Lung (tissue), 12 donors: ENCODE data around the gene RC3H2. TPM values are rescaled to one million over a fixed set of nuclear protein-coding genes. Genes with fewer than 3 reads are reported as not detected.

Experiments
- ATAC-seq: fragments of 200-7000 bp; cut with Tn5 transposase; one replicate; pipeline ENCODE4 v1.9.1; 2020; ENCODE audit warnings: moderate number of reproducible peaks; ENCODE audit not compliant: insufficient read depth, low FRiP score
- DNase-seq, 3 donors: peaks; one replicate each; pipeline ENCODE4 v3.0.0-alpha.2; 2013 to 2017
- H3K27ac ChIP-seq, 2 donors: one replicate each; pipeline ENCODE4 v1.5.1; 2013; ENCODE audit warnings: mild to moderate bottlenecking in 2 of 2, moderate library complexity in 2 of 2, control low read depth in 1 of 2, inconsistent platforms in 1 of 2, low read depth in 1 of 2, low read length in 1 of 2
- H3K27me3 ChIP-seq, 3 donors: one replicate each; pipeline ENCODE4 v1.5.1; 2013; ENCODE audit warnings: low read length in 2 of 3; ENCODE audit not compliant: control insufficient read depth in 3 of 3, insufficient read depth in 3 of 3
- H3K36me3 ChIP-seq, 4 donors: one replicate each; pipeline ENCODE4 v1.5.1; 2013; ENCODE audit warnings: low read length in 4 of 4, mild to moderate bottlenecking in 1 of 4, moderate library complexity in 1 of 4; ENCODE audit not compliant: control insufficient read depth in 4 of 4, insufficient read depth in 4 of 4
- H3K4me1 ChIP-seq, 5 donors: one replicate each; pipeline ENCODE4 v1.5.1; 2013; ENCODE audit warnings: low read length in 5 of 5, mild to moderate bottlenecking in 2 of 5, moderate library complexity in 1 of 5; ENCODE audit not compliant: control insufficient read depth in 5 of 5, insufficient read depth in 5 of 5
- H3K4me3 ChIP-seq: one replicate; pipeline ENCODE4 v1.5.1; 2013; ENCODE audit warnings: mild to moderate bottlenecking, control low read depth, moderate library complexity
- H3K9ac ChIP-seq, 2 donors: one replicate each; pipeline ENCODE4 v1.5.1; 2013; ENCODE audit warnings: low read length in 2 of 2, control low read depth in 1 of 2; ENCODE audit not compliant: insufficient read depth in 1 of 2
- H3K9me3 ChIP-seq, 4 donors: one replicate each; pipeline ENCODE4 v1.5.1; 2013; ENCODE audit warnings: low read length in 3 of 4, mild to moderate bottlenecking in 1 of 4, moderate library complexity in 1 of 4; ENCODE audit not compliant: control insufficient read depth in 4 of 4, insufficient read depth in 3 of 4
- WGBS, 2 donors: extraction: QIAGEN DNeasy Blood & Tissue Kit; methylation state at CpG; one replicate each; pipeline ENCODE4 v1.1.7; 2013; 5-methylcytosine and 5-hydroxymethylcytosine counted together
- polyA plus RNA-seq, 2 donors: library from polyadenylated mRNA; stranded (reverse); fragments of 200-250 nt; gene quantifications; one replicate each; pipeline ENCODE4 v1.2.1, GENCODE V29; 2013
- total RNA-seq, 2 donors: library from RNA; depleted of rRNA in 1 of 2; stranded (reverse); fragments of >200 nt in 1 of 2; gene quantifications; one replicate each; pipeline ENCODE4 v1.2.1, GENCODE V29; 2014 to 2021
- TF ChIP-seq, protein P1 (sequence below): IDR thresholded peaks from 2 replicates; pipeline ENCODE4 v1.5.1; 2012; ENCODE audit warnings: mild to moderate bottlenecking; ENCODE audit errors: control extremely low read depth, extremely low read depth
- donor health status: control.
- donor health status: control.
- donor health status: Bipolar disorder and iron deficiency.
- donor health status: healthy.
- donor health status: DM: yes; HTN: yes; CAD: no.

The RC3H2 gene
- total and polyA plus RNA-seq, 4 donors = 11.9 to 60.2 (median 25.4) TPM

DNA sequence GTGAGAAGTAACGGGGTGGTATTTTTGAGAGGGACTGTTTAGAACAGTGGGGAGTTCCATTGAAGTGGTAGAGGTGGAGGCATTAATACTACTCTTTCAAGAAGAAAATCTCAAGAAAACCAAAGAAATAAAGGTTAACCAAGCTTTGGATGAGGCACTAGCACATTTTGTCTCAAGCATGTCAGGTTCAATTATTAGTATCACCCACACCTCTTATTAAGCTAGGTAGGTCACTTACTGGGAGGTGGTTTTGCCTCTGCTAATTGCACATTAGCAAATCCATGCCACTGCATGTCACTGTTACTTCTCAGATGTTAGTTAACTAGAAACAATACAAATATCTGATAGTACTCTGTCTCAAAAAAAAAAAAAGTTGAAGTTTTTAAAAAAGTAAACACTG lies 45.9 kb upstream of the RC3H2 start:
- peaks cover 2 to 27% (median 6%) of the 10 kb centered on the region in 5 donors for H3K4me1 ChIP-seq

DNA sequence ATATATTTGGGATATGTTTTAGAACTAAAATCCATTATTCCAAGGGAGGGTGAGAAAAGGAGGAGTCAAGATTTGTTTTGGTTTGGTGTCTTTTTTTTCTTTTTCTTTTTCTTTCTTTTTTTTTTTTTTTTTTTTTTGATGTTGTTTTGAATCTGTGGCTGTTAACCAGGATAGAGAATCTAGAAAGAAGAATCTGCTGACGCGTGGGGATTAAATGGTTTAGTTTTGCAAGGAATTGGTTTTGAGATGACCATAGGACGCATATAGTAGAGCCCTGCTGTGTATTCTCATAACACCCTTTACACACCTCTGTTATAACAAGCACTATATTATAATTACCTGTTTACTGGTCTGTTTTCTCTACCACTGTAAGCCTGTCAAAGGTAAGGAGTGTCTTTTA lies 45.1 kb upstream of the RC3H2 start:
- Histone ChIP-seq H3K36me3 (no peaks in the 10 kb centered on the region), H3K9ac (no peak overlapping the region), H3K9me3 (no peaks in the 10 kb centered on the region), H3K4me3 (no peak overlapping the region), H3K4me1 (peaks cover 2 to 25% (median 12%) of the 10 kb centered on the region in 5 donors), H3K27me3 (no peaks in the 10 kb centered on the region), H3K27ac (no peak overlapping the region)
- no peak for ATAC-seq
- DNase-seq = no peak
- WGBS, 2 donors = 92 to 94% methylated on average over 3 of the region's 3 CpGs
- TF ChIP-seq, protein P1, sequence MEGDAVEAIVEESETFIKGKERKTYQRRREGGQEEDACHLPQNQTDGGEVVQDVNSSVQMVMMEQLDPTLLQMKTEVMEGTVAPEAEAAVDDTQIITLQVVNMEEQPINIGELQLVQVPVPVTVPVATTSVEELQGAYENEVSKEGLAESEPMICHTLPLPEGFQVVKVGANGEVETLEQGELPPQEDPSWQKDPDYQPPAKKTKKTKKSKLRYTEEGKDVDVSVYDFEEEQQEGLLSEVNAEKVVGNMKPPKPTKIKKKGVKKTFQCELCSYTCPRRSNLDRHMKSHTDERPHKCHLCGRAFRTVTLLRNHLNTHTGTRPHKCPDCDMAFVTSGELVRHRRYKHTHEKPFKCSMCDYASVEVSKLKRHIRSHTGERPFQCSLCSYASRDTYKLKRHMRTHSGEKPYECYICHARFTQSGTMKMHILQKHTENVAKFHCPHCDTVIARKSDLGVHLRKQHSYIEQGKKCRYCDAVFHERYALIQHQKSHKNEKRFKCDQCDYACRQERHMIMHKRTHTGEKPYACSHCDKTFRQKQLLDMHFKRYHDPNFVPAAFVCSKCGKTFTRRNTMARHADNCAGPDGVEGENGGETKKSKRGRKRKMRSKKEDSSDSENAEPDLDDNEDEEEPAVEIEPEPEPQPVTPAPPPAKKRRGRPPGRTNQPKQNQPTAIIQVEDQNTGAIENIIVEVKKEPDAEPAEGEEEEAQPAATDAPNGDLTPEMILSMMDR = no peak

More for the DNA sequence above, 45.9 kb upstream of the RC3H2 start:
- no peak for DNase-seq
- no peaks in the 10 kb centered on the region for H3K36me3 ChIP-seq
- no peak overlapping the region for H3K9ac ChIP-seq
- no peaks in the 10 kb centered on the region for H3K27me3 ChIP-seq
- H3K9me3 ChIP-seq = no peaks in the 10 kb centered on the region
- H3K27ac ChIP-seq = no peak overlapping the region
- no peak for ATAC-seq
- WGBS, 2 donors = 85 to 90% methylated on average over 1 of the region's 1 CpG
- H3K4me3 ChIP-seq = no peak overlapping the region
- TF ChIP-seq, protein P1 = no peak

DNA sequence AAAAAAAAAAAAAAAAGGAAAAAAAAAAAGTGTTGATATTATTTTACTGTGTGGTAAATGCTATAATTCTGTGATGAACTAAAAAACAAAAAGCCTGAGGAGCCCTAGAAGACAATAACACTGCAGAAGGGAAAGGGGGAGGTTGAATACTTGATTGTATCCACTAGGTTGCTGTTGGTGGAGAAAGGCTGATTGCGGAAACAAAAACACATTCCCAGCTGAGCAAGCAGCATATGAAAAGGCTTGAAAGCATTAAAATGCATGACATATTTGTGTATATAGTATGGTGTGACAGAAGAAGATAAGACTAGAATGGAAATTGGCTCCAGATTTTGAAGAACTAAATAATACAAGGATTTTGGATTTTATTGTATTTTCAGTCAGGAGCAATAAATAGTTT lies 44.5 kb upstream of the RC3H2 start:
- no peak overlapping the region for H3K4me3 ChIP-seq
- ATAC-seq (no peak), DNase-seq (peak; percentile 14 to 70 (median 64))
- H3K4me1 ChIP-seq = peaks cover 2 to 19% (median 15%) of the 10 kb centered on the region in 5 donors
- 97% methylated on average over 1 of the region's 1 CpG for WGBS, 2 donors
- H3K36me3 ChIP-seq = no peaks in the 10 kb centered on the region
- no peak overlapping the region for H3K27ac ChIP-seq
- no peak overlapping the region for H3K9ac ChIP-seq
- TF ChIP-seq, protein P1 = no peak
- no peaks in the 10 kb centered on the region for H3K27me3 ChIP-seq
- H3K9me3 ChIP-seq = no peaks in the 10 kb centered on the region

DNA sequence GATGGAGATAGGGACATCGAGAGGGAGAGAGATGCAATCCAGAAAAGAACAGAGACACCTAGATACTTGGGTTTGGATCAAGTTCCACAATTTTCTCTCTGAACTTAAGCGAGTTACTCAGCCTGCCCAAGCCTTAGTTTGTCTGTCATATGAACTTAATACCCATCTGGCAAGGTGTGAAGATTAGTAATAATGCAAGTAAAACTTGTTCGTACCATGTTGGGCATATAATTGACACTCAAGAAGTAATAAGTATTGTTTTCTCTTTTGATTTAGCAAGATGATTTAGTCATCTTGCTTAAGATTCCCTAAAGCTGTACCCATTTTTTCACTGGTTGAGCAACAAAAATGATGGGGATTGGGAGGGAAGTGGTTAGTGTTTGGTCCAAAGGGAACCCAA lies 43.2 kb upstream of the RC3H2 start:
- Histone ChIP-seq H3K36me3 (peaks cover 0 to 4% (median 0%) of the 10 kb centered on the region in 4 donors), H3K27ac (peak overlapping the region in 1 of 2 donors; percentile 16), H3K9ac (no peak overlapping the region), H3K27me3 (no peaks in the 10 kb centered on the region), H3K4me3 (no peak overlapping the region), H3K9me3 (no peaks in the 10 kb centered on the region), H3K4me1 (peaks cover 3 to 16% (median 10%) of the 10 kb centered on the region in 5 donors)
- TF ChIP-seq, protein P1 = no peak
- ATAC-seq = no peak
- 85 to 92% methylated on average over 3 of the region's 3 CpGs for WGBS, 2 donors
- DNase-seq = no peak
